GM18867 (cell line): Measurements from ENCODE around the gene GRAMD1A.

Experiments
- ATAC-seq: cut with Tn5 transposase; IDR thresholded peaks from one replicate; pipeline ENCODE4 v1.9.1; 2021; ENCODE audit warnings: mild to moderate bottlenecking, moderate library complexity; ENCODE audit not compliant: unreplicated experiment

GRAMD1A gene

GRCh38 chr19:35069696-35070095 is 69.6 kb downstream of the GRAMD1A start:
- no peak for ATAC-seq

- ATAC-seq = no peak
These were observed 70.3 kb downstream of the GRAMD1A start for GRCh38 chr19:35070471-35070870.

GRCh38 chr19:35073516-35073915 is 73.4 kb downstream of the GRAMD1A start:
- ATAC-seq = no peak

GRCh38 chr19:35073941-35074340 is 73.8 kb downstream of the GRAMD1A start:
- ATAC-seq = no peak

- no peak for ATAC-seq
These were observed 74.5 kb downstream of the GRAMD1A start for GRCh38 chr19:35074426-35075201.

GRCh38 chr19:35075202-35076025 is 75.3 kb downstream of the GRAMD1A start:
- ATAC-seq = no peak

- ATAC-seq = no peak
These were observed 75.9 kb downstream of the GRAMD1A start for GRCh38 chr19:35076026-35076370.
